Stimulated activated naive CD4-positive, alpha-beta T cell (primary cell): Measurements from ENCODE around the gene OR5M11.
"Not testable (repeated sequence)": the region's sequence is repeated elsewhere in the genome, so short reads cannot be mapped to it uniquely, and the experiment has no call there.

ENCODE experiments used
- DNase-seq, 6 experiments: peaks; one replicate each; lab custom pipeline; 2025; lab: John Stamatoyannopoulos, UW

Gene OR5M11

GRCh38 chr11:56543157-56543556 is at the start of gene OR5M11:
TSS of gene OR5M11 (minus strand) at chr11:56543257. CDS start at chr11:56543257, 0 bp downstream.
- no peak for DNase-seq

- not testable (repeated sequence) for DNase-seq
These were observed 49.1 kb upstream of the OR5M11 start for GRCh38 chr11:56592088-56592717.

- no peak for DNase-seq
These were observed 34.6 kb upstream of the OR5M11 start, which contains the start of gene OR5M10 for GRCh38 chr11:56577621-56578020. TSS of gene OR5M10 (minus strand) at chr11:56577721. CDS start at chr11:56577721, 0 bp downstream.

- DNase-seq = no peak
These were observed 15.5 kb upstream of the OR5M11 start for GRCh38 chr11:56558574-56558973.

GRCh38 chr11:56554691-56555090 is 11.6 kb upstream of the OR5M11 start:
- DNase-seq = not testable (repeated sequence)

- no peak for DNase-seq
These were observed 2.5 kb upstream of the OR5M11 start for GRCh38 chr11:56545531-56545930.

GRCh38 chr11:56543739-56544138 is 682 bp upstream of the OR5M11 start:
- no peak for DNase-seq

GRCh38 chr11:56533054-56533740 is 9.9 kb downstream of the OR5M11 start:
- no peak for DNase-seq

GRCh38 chr11:56531856-56532255 is 11.2 kb downstream of the OR5M11 start:
- DNase-seq = no peak

- DNase-seq = no peak
These were observed 21.0 kb downstream of the OR5M11 start for GRCh38 chr11:56522008-56522407.

GRCh38 chr11:56513280-56513679 is 29.8 kb downstream of the OR5M11 start:
- no peak for DNase-seq

- no peak for DNase-seq
These were observed 33.6 kb downstream of the OR5M11 start for GRCh38 chr11:56509439-56509838.

GRCh38 chr11:56497010-56497409 is 46.0 kb downstream of the OR5M11 start:
- DNase-seq = no peak

GRCh38 chr11:56495117-56495516 is 47.9 kb downstream of the OR5M11 start:
- DNase-seq = no peak
